HG03159 (cell line): Measurements from ENCODE around the gene RPAP3.
A peak's percentile ranks its signal among the peaks of the same experiment; 100 is the strongest.

ENCODE experiments used
- ATAC-seq: cut with Tn5 transposase; IDR thresholded peaks from one replicate; pipeline ENCODE4 v1.9.1; 2021; ENCODE audit warnings: mild to moderate bottlenecking, moderate library complexity; ENCODE audit not compliant: unreplicated experiment

RPAP3 gene

GRCh38 chr12:47705566-47706425, at the start of gene RPAP3:
RPAP3 (minus strand) TSS chr12:47706030; CDS start chr12:47702840, 3,190 bp downstream.
- ATAC-seq, result peak; percentile 82

- ATAC-seq, result peak; percentile 31
Observed at GRCh38 chr12:47754881-47755280, 49.1 kb upstream of the RPAP3 start.

- no peak for ATAC-seq
Observed at GRCh38 chr12:47754126-47754525, 48.3 kb upstream of the RPAP3 start.

- no peak for ATAC-seq
Observed at GRCh38 chr12:47753021-47754001, 47.5 kb upstream of the RPAP3 start.

- no peak for ATAC-seq
Observed at GRCh38 chr12:47752552-47752951, 46.7 kb upstream of the RPAP3 start.

GRCh38 chr12:47752121-47752520, 46.3 kb upstream of the RPAP3 start:
- no peak for ATAC-seq

- no peak for ATAC-seq
Observed at GRCh38 chr12:47751561-47751960, 45.7 kb upstream of the RPAP3 start.

- ATAC-seq, result no peak
Observed at GRCh38 chr12:47750916-47751470, 45.2 kb upstream of the RPAP3 start.

- ATAC-seq, result no peak
Observed at GRCh38 chr12:47750229-47750798, 44.5 kb upstream of the RPAP3 start.

GRCh38 chr12:47748899-47749298, 43.1 kb upstream of the RPAP3 start:
- ATAC-seq, result no peak

GRCh38 chr12:47748507-47748828, 42.6 kb upstream of the RPAP3 start:
- no peak for ATAC-seq

- no peak for ATAC-seq
Observed at GRCh38 chr12:47747596-47748506, 42.0 kb upstream of the RPAP3 start.

GRCh38 chr12:47747126-47747525, 41.3 kb upstream of the RPAP3 start:
- no peak for ATAC-seq

GRCh38 chr12:47746523-47746922, 40.7 kb upstream of the RPAP3 start:
- ATAC-seq, result no peak

- no peak for ATAC-seq
Observed at GRCh38 chr12:47746073-47746472, 40.2 kb upstream of the RPAP3 start.

GRCh38 chr12:47745485-47746041, 39.7 kb upstream of the RPAP3 start:
- ATAC-seq, result no peak

- ATAC-seq, result no peak
Observed at GRCh38 chr12:47744778-47745436, 39.1 kb upstream of the RPAP3 start.

GRCh38 chr12:47744005-47744651, 38.3 kb upstream of the RPAP3 start:
- ATAC-seq, result no peak
